Large intestine (tissue), 12 donors: Measurements from ENCODE around the gene TRIM67. TPM values are rescaled to one million over a fixed set of nuclear protein-coding genes. Genes with fewer than 3 reads are reported as not detected.
A peak's percentile ranks its signal among the peaks of the same experiment; 100 is the strongest.
"Not testable (repeated sequence)": the region's sequence is repeated elsewhere in the genome, so short reads cannot be mapped to it uniquely, and the experiment has no call there.

Experiments used
- DNase-seq, 2 donors: peaks; one replicate each; pipeline versions ENCODE4 v3.0.0 to v3.0.0-alpha.2; 2013
- H3K27ac ChIP-seq: one replicate; pipeline ENCODE4 v1.5.1; 2013; ENCODE audit warnings: low read length
- H3K27me3 ChIP-seq: 2 replicates; pipeline ENCODE4 v1.6.1; 2013; ENCODE audit warnings: low read length; ENCODE audit not compliant: control insufficient read depth, insufficient read depth
- H3K36me3 ChIP-seq: 2 replicates; pipeline ENCODE4 v1.6.1; 2013; ENCODE audit warnings: low read length; ENCODE audit not compliant: control insufficient read depth, insufficient read depth
- H3K4me1 ChIP-seq: one replicate; pipeline ENCODE4 v1.6.1; 2013; ENCODE audit warnings: low read length; ENCODE audit not compliant: control insufficient read depth, insufficient read depth
- H3K4me3 ChIP-seq: one replicate; pipeline ENCODE4 v1.5.1; 2013; ENCODE audit warnings: low read length
- H3K9me3 ChIP-seq: one replicate; pipeline ENCODE4 v1.6.1; 2013; ENCODE audit warnings: mild to moderate bottlenecking, low read depth, low read length, moderate library complexity; ENCODE audit not compliant: control insufficient read depth
- WGBS: methylation state at CpG from one replicate; pipeline ENCODE4 v1.1.5; 2013; ENCODE audit warnings: low lambda C conversion rate; ENCODE audit not compliant: insufficient coverage; 5-methylcytosine and 5-hydroxymethylcytosine counted together
- long read RNA-seq, 11 donors: transcript quantifications; one replicate each; lab custom pipeline, GENCODE V29; 2026
- polyA plus RNA-seq: library from polyadenylated mRNA; unstranded; fragments of 120-200 nt; gene quantifications from one replicate; pipeline ENCODE4 v1.2.1, GENCODE V29; 2013

The TRIM67 gene
- polyA plus RNA-seq: 1.1 TPM
- long read RNA-seq, donor 1: 0 reads
- long read RNA-seq, donor 2: 0 reads
- long read RNA-seq, donor 3: 0 reads
- long read RNA-seq, donor 4, partial matches to known transcripts: 5 of 5 reads
- long read RNA-seq, donor 4, other reads (novel, unspliced or antisense): 0 of 5 reads
- long read RNA-seq, donor 5: 0 reads
- long read RNA-seq, donor 6: 0 reads
- long read RNA-seq, donor 7: 0 reads
- long read RNA-seq, donor 8: 0 reads
- long read RNA-seq, donor 9: 0 reads
- long read RNA-seq, donor 10: 0 reads
- long read RNA-seq, donor 11: 0 reads

- Histone ChIP-seq H3K27ac (no peak within 1 kb of the TSS), H3K27me3 (peaks cover 76% of the 10 kb centered on the region), H3K9me3 (peaks cover 7% of the 10 kb centered on the region), H3K4me3 (peak within 1 kb of the TSS; percentile 16), H3K4me1 (peaks cover 6% of the 10 kb centered on the region), H3K36me3 (no peaks in the 10 kb centered on the region)
- WGBS: 0% methylated on average over 3 of the region's 42 CpGs
- DNase-seq: no peak
Observed at GRCh38 chr1:231161667-231162296, at the start of gene TRIM67. TSS of gene TRIM67 (plus strand) at chr1:231162058. CDS start at chr1:231162970, 912 bp downstream.

GRCh38 chr1:231116738-231117137, 45.1 kb upstream of the TRIM67 start:
- no peak for DNase-seq
- H3K36me3 ChIP-seq: no peaks in the 10 kb centered on the region
- peaks cover 7% of the 10 kb centered on the region for H3K27me3 ChIP-seq
- H3K27ac ChIP-seq: no peak overlapping the region
- H3K9me3 ChIP-seq: peaks cover 5% of the 10 kb centered on the region
- H3K4me3 ChIP-seq: no peak overlapping the region
- no CpG with 5 or more reads among the region's 1 CpG for WGBS
- no peaks in the 10 kb centered on the region for H3K4me1 ChIP-seq

DNA sequence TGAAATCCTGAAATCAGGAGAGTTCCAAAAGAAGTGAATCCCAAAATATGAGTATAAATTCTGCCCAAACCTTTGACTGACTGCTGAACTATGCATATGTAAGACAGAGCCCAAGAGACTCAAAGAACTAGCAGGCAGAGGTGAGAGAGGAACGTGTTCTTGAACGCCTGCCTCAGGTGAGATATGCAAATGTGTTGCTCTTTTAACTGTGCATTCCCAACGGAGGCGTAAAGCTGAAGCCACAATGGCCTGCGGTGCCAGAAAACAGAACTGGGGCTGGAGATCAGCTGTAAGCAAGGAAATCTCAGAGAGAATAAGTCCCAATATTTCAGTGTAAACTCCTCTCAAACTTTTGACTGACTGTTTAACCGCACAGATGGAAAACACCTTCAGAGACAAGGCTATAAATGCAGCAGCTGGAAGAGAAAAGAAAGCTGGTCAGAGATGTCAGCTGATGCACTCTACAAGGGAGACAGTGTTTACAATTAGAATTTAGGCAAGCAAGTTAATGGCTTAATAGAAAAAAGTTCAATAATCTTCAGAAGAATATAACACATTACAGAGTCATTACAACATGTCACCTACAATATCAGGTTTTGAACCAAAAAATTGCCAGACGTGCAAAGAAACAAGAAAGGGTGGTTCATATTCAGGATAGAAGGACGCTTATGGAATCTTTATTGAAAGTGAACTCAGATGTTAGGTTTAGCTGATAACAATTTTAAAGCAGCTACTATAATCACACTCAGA, 43.0 kb upstream of the TRIM67 start:
- no peaks in the 10 kb centered on the region for H3K36me3 ChIP-seq
- H3K4me3 ChIP-seq: no peak overlapping the region
- no peak for DNase-seq
- peaks cover 5% of the 10 kb centered on the region for H3K9me3 ChIP-seq
- H3K4me1 ChIP-seq: no peaks in the 10 kb centered on the region
- H3K27me3 ChIP-seq: peaks cover 7% of the 10 kb centered on the region
- no peak overlapping the region for H3K27ac ChIP-seq
- 100% methylated on average over 1 of the region's 8 CpGs for WGBS

GRCh38 chr1:231121533-231121932, 40.3 kb upstream of the TRIM67 start:
- WGBS: no CpG with 5 or more reads among the region's 1 CpG
- Histone ChIP-seq H3K9me3 (peaks cover 5% of the 10 kb centered on the region), H3K27me3 (peaks cover 7% of the 10 kb centered on the region), H3K36me3 (no peaks in the 10 kb centered on the region), H3K4me3 (no peak overlapping the region), H3K27ac (no peak overlapping the region), H3K4me1 (no peaks in the 10 kb centered on the region)
- no peak for DNase-seq

GRCh38 chr1:231122143-231122542, 39.7 kb upstream of the TRIM67 start:
- H3K4me1 ChIP-seq: no peaks in the 10 kb centered on the region
- 90% methylated on average over 1 of the region's 2 CpGs for WGBS
- peaks cover 5% of the 10 kb centered on the region for H3K9me3 ChIP-seq
- peaks cover 6% of the 10 kb centered on the region for H3K27me3 ChIP-seq
- no peak overlapping the region for H3K4me3 ChIP-seq
- no peaks in the 10 kb centered on the region for H3K36me3 ChIP-seq
- DNase-seq: no peak
- H3K27ac ChIP-seq: no peak overlapping the region

- no peak for DNase-seq
- peaks cover 4% of the 10 kb centered on the region for H3K9me3 ChIP-seq
- H3K27ac ChIP-seq: no peak overlapping the region
- no peaks in the 10 kb centered on the region for H3K27me3 ChIP-seq
- no CpG with 5 or more reads among the region's 14 CpGs for WGBS
- H3K4me1 ChIP-seq: no peaks in the 10 kb centered on the region
- no peaks in the 10 kb centered on the region for H3K36me3 ChIP-seq
- no peak overlapping the region for H3K4me3 ChIP-seq
Observed at GRCh38 chr1:231124746-231125145, 37.1 kb upstream of the TRIM67 start.

DNA sequence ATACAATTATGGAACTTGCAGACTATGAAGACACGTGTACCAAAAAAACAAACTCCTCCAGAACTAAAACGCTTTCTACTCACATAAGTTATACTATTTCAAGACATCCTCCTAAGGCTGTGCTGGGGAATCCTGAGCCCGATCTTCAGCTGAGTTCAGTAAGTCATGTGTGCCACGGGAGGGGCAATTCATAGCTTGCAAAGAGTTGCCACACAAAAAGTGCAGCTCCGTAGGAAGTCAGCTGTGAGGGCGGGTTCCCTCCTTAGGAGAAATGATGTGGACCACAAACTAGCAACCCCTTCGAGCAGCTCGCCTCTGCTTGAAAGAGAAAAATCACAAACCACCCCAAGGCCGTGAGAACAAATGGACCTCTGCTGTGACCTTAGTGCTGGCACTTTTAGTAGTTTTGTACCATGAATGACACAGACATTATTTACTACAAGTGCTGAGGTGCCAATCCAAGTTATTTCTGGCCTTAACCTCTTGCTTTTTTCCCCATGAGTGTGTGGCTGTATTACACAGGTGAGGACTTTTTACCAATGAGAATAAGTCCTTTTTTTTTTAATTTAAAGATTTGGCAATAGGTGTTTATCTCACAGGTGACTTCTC, 35.8 kb upstream of the TRIM67 start:
- Histone ChIP-seq H3K4me1 (no peaks in the 10 kb centered on the region), H3K27me3 (no peaks in the 10 kb centered on the region), H3K9me3 (peaks cover 4% of the 10 kb centered on the region), H3K4me3 (no peak overlapping the region), H3K27ac (no peak overlapping the region), H3K36me3 (no peaks in the 10 kb centered on the region)
- WGBS: 80% methylated on average over 1 of the region's 9 CpGs
- no peak for DNase-seq

GRCh38 chr1:231127106-231127505, 34.8 kb upstream of the TRIM67 start:
- H3K27me3 ChIP-seq, H3K27ac ChIP-seq, H3K36me3 ChIP-seq, H3K4me1 ChIP-seq, H3K4me3 ChIP-seq, DNase-seq, H3K9me3 ChIP-seq: not testable (repeated sequence)
- WGBS: no CpG with 5 or more reads among the region's 6 CpGs

GRCh38 chr1:231128471-231128870, 33.4 kb upstream of the TRIM67 start:
- no CpG with 5 or more reads among the region's 27 CpGs for WGBS
- DNase-seq, H3K4me3 ChIP-seq: not testable (repeated sequence)

GRCh38 chr1:231130544-231130943, 31.3 kb upstream of the TRIM67 start:
- no CpG with 5 or more reads among the region's 4 CpGs for WGBS
- H3K4me1 ChIP-seq: no peaks in the 10 kb centered on the region
- no peak overlapping the region for H3K4me3 ChIP-seq
- H3K36me3 ChIP-seq: no peaks in the 10 kb centered on the region
- H3K9me3 ChIP-seq: peaks cover 4% of the 10 kb centered on the region
- no peaks in the 10 kb centered on the region for H3K27me3 ChIP-seq
- no peak for DNase-seq
- H3K27ac ChIP-seq: no peak overlapping the region

More at GRCh38 chr1:231128471-231128870, 33.4 kb upstream of the TRIM67 start:
- H3K27ac ChIP-seq, H3K9me3 ChIP-seq, H3K36me3 ChIP-seq, H3K27me3 ChIP-seq, H3K4me1 ChIP-seq: not testable (repeated sequence)
